ENCODE measurements around the gene ENTPD5.

ENTPD5 gene

DNA sequence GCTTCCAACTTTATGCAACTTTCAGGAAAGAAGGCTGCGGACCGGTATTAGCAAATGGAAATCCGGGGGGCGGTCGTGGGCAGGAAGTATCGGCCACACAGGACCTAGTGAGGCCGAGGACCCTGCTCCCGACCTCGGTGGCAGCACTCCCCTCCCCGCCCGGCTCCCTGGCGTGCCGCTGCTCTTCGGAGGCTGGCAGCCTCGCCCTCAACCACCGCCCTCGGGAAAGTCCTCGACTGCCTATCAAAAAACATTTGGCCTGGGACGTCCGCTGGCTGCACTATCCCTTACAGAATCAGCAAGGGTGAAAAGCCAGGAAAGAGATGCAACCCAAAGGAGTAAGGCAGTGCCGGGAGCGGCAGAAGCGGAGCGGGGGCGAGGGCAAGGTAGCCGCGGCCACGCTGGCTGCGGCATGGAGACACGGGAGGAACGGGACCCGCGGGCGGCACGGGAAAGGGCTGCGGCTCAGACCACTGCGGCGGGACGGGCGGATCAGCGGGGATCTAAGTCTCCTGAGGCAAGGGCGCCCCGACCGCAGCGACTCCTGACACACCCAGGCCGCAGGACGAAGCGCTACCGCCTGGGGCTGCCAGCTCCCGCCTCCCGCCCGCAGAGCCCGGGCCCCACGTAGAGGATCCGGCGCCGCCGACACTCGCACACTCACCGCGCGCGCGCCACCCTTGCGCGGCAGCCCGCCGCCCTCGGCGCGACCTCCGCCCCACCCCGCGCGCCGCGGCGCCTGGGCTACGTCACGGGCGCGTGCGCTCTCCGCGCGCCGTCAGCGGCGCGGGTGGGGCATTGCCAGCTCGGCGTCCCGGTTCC is at the start of gene ENTPD5, which contains the start of gene BBOF1:
Gene ENTPD5 (minus strand): TSS at position 703 of the 822 bp plus-strand sequence. CDS start 31,186 bp downstream, outside the sequence.
Gene BBOF1 (plus strand): TSS at position 764 of the 822 bp plus-strand sequence. CDS start 130 bp downstream, outside the sequence.
- peak within 1 kb of the TSS; percentile 88 for H3K4me3 ChIP-seq (ENCODE audit: control insufficient read depth, low read depth, low read length)
- TF ChIP-seq, protein P1, sequence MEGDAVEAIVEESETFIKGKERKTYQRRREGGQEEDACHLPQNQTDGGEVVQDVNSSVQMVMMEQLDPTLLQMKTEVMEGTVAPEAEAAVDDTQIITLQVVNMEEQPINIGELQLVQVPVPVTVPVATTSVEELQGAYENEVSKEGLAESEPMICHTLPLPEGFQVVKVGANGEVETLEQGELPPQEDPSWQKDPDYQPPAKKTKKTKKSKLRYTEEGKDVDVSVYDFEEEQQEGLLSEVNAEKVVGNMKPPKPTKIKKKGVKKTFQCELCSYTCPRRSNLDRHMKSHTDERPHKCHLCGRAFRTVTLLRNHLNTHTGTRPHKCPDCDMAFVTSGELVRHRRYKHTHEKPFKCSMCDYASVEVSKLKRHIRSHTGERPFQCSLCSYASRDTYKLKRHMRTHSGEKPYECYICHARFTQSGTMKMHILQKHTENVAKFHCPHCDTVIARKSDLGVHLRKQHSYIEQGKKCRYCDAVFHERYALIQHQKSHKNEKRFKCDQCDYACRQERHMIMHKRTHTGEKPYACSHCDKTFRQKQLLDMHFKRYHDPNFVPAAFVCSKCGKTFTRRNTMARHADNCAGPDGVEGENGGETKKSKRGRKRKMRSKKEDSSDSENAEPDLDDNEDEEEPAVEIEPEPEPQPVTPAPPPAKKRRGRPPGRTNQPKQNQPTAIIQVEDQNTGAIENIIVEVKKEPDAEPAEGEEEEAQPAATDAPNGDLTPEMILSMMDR (conservative IDR thresholded peaks at IDR 0.05; ENCODE audit: control insufficient read depth, insufficient read depth, low read depth, low read length) = no peak
- peak; percentile 80 for DNase-seq (ENCODE audit: low read depth)

- H3K4me3 ChIP-seq (ENCODE audit: control insufficient read depth, low read depth, low read length) = no peak overlapping the region
- TF ChIP-seq, protein P1 (conservative IDR thresholded peaks at IDR 0.05; ENCODE audit: control insufficient read depth, insufficient read depth, low read depth, low read length) = no peak
- DNase-seq (ENCODE audit: low read depth) = peak; percentile 31
Measured at GRCh38 chr14:74065746-74066575, 46.9 kb upstream of the ENTPD5 start.

DNA sequence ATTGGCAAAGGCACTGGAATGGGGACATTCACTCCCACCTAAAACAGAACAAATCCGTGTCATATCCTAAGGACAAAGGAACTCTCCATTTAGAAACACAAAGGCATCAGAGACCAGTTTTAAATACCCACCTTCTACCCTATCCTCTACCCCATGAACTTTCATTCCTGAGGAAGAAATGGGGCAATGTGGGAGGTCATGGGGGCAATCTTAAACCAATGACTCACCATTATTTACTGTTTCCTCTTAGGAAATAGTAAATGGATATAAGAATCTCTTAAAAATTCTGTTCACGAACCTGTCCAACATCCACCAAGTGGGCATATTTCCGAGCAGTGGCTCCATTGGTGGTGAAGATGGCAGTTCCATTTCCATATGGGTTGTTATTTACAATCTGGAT is 45.8 kb upstream of the ENTPD5 start:
- no peak overlapping the region for H3K4me3 ChIP-seq (ENCODE audit: control insufficient read depth, low read depth, low read length)
- TF ChIP-seq, protein P1 (conservative IDR thresholded peaks at IDR 0.05; ENCODE audit: control insufficient read depth, insufficient read depth, low read depth, low read length) = no peak
- DNase-seq (ENCODE audit: low read depth) = peak; percentile 44

- DNase-seq (ENCODE audit: low read depth) = no peak
Measured at GRCh38 chr14:74064426-74064825, 45.3 kb upstream of the ENTPD5 start.

DNA sequence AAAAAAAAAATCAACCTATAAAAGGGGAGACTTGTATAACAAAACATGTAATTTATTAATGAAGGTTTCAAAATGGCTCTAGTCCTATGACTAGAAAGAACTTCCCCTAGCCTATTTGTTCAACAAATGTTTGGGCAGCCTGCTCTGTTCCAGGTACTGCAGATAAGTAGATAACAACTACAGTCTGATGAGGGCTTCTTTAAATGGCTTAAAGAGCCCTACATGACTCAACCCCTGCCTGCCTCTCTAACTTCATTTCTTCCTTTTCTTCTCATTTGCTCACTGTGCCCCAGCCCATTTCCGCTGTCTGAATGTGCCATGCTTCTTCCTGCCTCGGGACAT is 43.7 kb upstream of the ENTPD5 start:
- TF ChIP-seq, protein P1 (conservative IDR thresholded peaks at IDR 0.05; ENCODE audit: control insufficient read depth, insufficient read depth, low read depth, low read length) = no peak
- H3K4me3 ChIP-seq (ENCODE audit: control insufficient read depth, low read depth, low read length) = no peak overlapping the region
- DNase-seq (ENCODE audit: low read depth) = no peak

More at GRCh38 chr14:74064426-74064825, 45.3 kb upstream of the ENTPD5 start:
- no peak overlapping the region for H3K4me3 ChIP-seq (ENCODE audit: control insufficient read depth, low read depth, low read length)
- TF ChIP-seq, protein P1 (conservative IDR thresholded peaks at IDR 0.05; ENCODE audit: control insufficient read depth, insufficient read depth, low read depth, low read length) = no peak

DNA sequence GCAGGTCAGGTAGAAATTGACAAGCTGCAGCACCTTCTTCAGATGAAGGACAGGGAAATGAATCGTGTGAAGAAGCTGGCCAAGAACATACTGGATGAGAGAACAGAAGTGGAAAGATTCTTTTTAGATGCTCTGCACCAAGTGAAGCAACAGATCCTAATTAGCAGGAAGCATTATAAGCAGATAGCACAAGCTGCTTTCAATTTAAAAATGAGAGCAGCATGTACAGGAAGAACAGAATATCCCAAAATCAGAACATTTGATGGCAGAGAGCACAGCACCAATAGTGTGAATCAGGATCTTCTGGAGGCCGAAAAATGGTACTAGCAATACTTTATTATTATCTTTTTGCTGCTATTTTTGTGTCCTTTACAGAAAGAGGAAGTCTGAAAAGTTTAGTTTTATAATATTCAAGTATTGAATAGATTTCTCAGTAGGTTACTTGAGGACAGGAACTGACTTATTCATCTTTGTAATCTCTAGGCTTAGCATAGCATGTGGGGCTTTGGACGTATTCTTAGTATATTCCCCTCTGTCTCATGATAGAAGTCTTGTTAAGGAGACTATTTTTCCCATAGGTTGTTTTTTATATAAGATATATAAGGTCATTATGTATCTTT is 30.9 kb upstream of the ENTPD5 start:
- H3K4me3 ChIP-seq (ENCODE audit: control insufficient read depth, low read depth, low read length) = no peak overlapping the region
- TF ChIP-seq, protein P1 (conservative IDR thresholded peaks at IDR 0.05; ENCODE audit: control insufficient read depth, insufficient read depth, low read depth, low read length) = no peak
- DNase-seq (ENCODE audit: low read depth) = peak; percentile 6
